GM08714 (cell line): ENCODE measurements around the gene ZFAND3.

Experiments
- H3K4me3 ChIP-seq: fragments of 200-500 bp; sonication (Bioruptor generic); 2 replicates; pipeline ENCODE4 v1.5.1; 2014; ENCODE audit warnings: mild to moderate bottlenecking, low read length, inconsistent platforms
- ZNF274 ChIP-seq: IDR thresholded peaks from 2 replicates; pipeline ENCODE4 v1.6.1; 2012; ENCODE audit warnings: mild to moderate bottlenecking, low read depth, low read length

ZFAND3 gene

GRCh38 chr6:37903351-37904340 is 84.1 kb downstream of the ZFAND3 start:
- no peak for TF ChIP-seq ZNF274
- H3K4me3 ChIP-seq: no peak overlapping the region

DNA sequence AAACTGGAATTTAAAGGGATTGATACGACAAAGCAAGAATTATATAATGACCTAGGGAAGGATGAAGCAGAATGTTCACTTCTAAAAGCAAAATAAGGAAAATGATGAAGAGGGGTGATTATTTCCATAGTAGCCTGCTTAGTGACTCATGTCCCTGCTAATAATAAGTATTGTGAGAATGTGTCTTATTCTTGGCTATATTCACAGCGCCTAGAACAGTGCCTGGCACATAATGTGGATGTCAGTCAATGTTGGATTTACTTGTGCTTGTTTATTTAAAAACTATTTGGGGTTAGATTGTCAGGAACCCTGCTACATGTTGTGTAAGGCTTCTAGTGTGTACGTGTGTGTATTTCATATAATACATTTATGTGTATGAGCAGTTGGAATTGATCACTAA is 85.1 kb downstream of the ZFAND3 start:
- no peak for TF ChIP-seq ZNF274
- no peak overlapping the region for H3K4me3 ChIP-seq

DNA sequence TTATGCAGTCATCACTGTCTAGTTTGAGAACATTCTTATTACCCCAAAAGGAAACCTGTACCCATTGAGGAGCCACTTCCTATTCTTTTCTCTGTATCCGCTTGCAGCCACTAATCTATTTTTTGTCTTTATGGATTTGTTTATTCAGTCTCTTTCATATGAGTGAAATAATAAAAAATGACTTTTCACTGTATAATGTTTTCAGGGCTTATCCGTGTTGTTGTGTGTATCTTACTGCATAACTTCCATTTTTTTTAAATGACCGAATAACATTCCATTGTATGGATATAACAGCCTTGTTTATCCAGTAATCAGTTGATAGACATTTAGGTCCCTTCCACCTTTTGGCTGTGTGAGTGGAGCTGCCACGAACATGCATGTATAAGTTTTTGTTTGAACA is 86.6 kb downstream of the ZFAND3 start:
- TF ChIP-seq ZNF274: no peak
- no peak overlapping the region for H3K4me3 ChIP-seq

- TF ChIP-seq ZNF274: no peak
- no peak overlapping the region for H3K4me3 ChIP-seq
Observed at GRCh38 chr6:37910998-37911397, 91.5 kb downstream of the ZFAND3 start.

DNA sequence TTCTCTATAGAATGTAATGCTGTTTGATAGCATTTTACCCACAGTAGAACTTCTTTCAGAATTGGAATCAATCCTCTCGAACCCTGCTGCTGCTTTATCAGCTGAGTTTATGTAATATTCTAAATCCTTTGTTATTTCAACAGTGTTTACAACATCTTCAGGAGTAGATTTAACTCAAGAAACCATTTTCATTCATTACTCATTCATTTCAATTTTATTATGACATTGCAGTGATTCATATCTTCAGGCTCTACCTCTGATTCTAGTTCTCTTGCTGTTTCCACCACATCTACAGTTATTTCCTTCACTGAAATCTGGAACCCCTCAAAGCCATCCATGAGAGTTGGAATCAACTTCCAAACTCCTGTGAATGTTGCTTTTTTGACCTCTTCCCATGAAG is 93.7 kb downstream of the ZFAND3 start:
- no peak overlapping the region for H3K4me3 ChIP-seq
- no peak for TF ChIP-seq ZNF274

- TF ChIP-seq ZNF274: no peak
Observed at GRCh38 chr6:37915463-37915862, 95.9 kb downstream of the ZFAND3 start.

GRCh38 chr6:37916149-37916548 is 96.6 kb downstream of the ZFAND3 start:
- H3K4me3 ChIP-seq: no peak overlapping the region

More at GRCh38 chr6:37915463-37915862, 95.9 kb downstream of the ZFAND3 start:
- no peak overlapping the region for H3K4me3 ChIP-seq

DNA sequence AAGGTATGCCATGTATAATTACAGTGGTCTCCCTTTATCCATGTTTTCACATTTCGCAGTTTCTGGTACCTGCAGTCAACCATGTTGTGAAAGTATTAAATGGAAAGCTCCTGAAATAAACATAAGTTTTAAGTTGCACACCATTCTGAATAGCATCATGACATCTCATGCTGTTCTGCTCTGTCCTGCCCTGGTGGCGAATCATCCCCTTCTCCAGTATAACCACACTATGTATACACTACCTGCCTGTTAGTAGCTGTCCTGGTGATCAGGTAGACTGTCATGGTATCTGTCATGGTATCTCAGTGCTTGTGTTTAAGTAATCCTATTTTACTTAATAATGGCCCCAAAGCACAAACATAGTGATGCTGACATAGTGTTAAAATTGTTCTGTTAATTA is 97.1 kb downstream of the ZFAND3 start:
- TF ChIP-seq ZNF274: no peak
- H3K4me3 ChIP-seq: no peak overlapping the region

More at GRCh38 chr6:37916149-37916548, 96.6 kb downstream of the ZFAND3 start:
- no peak for TF ChIP-seq ZNF274

DNA sequence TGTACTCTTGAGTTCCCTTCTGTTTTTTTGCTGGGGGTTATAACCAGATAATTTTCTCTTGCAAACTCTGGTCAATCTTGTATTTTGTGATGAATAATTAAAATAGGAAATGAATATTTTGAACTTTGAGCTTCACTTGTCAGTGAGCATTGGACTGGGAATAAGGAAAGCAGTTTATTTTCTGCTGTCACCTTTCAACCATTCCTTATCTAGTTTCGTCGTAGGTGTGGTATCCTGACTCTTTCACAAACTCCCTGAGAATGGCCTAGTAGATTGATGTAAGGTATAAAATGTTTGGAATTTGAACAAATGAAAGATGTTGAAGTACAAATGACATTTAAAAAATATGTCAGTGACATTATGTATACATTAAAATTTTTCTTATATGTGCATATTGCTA is 98.0 kb downstream of the ZFAND3 start:
- H3K4me3 ChIP-seq: no peak overlapping the region
- TF ChIP-seq ZNF274: no peak

DNA sequence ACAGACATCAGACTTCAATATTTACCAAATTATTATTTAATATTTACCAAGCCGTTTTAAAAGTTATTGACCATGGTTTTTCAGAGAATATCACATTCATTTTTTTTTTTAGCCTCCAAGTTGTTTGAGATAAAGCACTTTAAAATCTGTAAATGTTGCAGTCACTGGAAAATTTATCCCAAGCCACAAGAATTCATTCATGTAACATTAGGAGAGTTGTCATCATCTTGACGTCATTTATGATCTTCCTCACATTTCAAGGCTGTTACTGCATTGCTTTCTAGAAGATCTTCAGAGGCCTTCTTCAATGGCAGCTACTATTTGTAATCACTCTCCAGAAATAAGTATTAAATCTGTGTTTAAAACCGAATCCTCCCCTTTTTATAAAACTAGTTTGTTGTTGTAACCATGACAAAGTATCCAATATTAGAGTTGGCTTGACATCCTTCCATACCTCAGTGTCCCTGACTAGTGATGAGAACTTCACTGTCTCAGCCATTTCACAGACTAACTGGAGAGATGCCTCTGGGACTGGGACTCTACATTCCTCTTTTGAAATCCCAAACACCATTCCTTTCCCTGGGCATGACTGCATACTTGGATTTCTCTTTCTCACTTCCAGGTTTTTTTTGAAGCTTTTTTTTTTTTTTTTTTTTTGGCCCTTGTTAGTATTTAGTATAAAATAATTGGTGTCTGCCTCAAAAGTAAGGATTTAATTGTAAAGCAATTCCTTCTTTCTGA is 100.1 kb downstream of the ZFAND3 start:
- TF ChIP-seq ZNF274: no peak
- H3K4me3 ChIP-seq: no peak overlapping the region

GRCh38 chr6:37920667-37921066 is 101.1 kb downstream of the ZFAND3 start:
- H3K4me3 ChIP-seq: no peak overlapping the region
- TF ChIP-seq ZNF274: no peak

DNA sequence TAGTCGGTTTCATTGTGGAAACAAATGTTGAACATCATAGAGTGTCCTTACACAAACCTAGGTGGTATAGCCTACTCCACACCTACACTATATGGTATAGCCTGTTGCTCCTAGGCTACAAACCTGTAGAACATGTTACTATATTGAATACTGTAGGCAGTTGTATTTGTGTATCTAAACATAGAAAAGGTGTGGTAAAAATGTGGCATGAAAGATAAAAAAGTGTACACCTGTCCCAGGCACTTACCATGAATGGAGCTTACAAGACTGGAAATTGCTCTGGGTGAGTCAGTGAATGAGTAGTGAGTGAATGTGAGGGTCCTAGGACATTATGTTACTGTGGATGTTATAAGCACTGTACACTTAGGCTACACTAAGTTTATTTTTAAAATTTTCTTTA is 103.0 kb downstream of the ZFAND3 start:
- no peak overlapping the region for H3K4me3 ChIP-seq
- no peak for TF ChIP-seq ZNF274

DNA sequence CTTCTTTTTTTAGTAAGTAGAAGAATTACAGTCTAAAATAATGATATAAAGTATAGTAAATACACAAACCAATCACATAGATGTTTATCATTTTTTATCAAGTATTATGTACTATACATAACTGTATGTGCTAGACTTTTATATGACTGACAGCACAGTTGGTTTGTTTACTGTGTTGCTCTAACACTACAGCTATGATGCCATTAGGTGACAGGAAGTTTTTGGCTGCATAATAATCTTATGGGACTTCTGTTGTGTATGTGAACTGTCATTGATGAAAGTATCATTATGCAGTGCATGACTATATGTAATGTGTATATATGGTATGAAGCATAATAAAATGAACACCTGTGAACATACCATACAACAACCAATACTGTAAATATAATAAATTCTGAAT is 104.0 kb downstream of the ZFAND3 start:
- TF ChIP-seq ZNF274: no peak
- no peak overlapping the region for H3K4me3 ChIP-seq

DNA sequence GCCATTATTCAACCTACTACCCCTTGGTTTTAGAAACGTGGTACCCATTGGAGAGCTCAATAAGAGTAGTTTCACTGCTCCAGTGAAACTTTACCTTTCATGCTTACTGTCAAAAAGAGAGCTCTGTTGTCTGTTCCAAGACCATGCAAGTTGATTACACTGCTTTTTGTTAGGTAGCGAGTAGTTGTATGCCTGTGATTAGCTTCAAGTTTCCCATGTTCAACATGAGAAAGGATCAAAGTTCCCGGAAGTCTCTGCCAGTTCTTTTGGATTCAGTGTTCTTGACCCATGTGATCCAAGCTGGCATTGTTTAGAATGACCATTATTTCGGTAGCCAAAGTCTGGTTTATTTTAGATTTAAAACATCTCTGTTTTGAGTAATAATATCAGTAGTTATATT is 107.1 kb downstream of the ZFAND3 start:
- no peak for TF ChIP-seq ZNF274
- no peak overlapping the region for H3K4me3 ChIP-seq

DNA sequence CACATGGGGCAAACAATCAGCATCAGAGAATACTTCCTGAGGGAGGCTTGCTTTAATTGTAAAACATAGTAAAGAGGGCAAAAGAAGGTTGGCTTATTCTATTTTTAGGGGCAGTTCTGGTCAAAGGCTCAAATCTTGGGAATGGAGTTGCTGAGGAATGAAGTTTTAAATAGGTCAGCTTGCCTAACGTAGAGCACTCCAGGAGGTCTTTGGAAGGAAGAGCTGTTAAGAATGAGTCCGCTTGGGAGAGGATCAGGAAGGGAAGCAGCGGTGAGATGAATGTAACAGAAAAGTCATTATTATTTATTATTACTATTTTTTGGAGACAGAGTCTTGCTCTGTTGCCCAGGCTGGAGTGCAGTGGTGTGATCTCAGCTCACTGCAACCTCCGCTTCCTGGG is 108.7 kb downstream of the ZFAND3 start:
- no peak for TF ChIP-seq ZNF274
- H3K4me3 ChIP-seq: no peak overlapping the region
